IMR-90 (cell line): ENCODE data around the gene ZBED1. TPM values are rescaled to one million over a fixed set of nuclear protein-coding genes. Genes with fewer than 3 reads are reported as not detected.

Source experiments
- ATAC-seq: fragments of 200-7000 bp; cut with Tn5 transposase; 2 replicates; pipeline ENCODE4 v1.9.1; 2020; ENCODE audit warnings: low read depth, mild to moderate bottlenecking, moderate library complexity
- BruUV-seq: library from RNA; stranded (reverse); fragments of 400-500 nt; replicated peaks from 2 replicates; lab custom pipeline; 2021; lab: Mats Ljungman, UMichigan
- CTCF ChIA-PET: fragments of 300-600 bp; formaldehyde crosslinking; extraction: SDS; loops from one replicate; lab custom pipeline; 2021; ENCODE audit warnings: antibody characterized with exemption; lab: Yijun Ruan, JAX
- POLR2A ChIA-PET: fragments of 300-600 bp; sonication (Branson Sonifier 250); formaldehyde crosslinking; loops from one replicate; lab custom pipeline; 2022; ENCODE audit warnings: antibody characterized with exemption; ENCODE audit not compliant: unreplicated experiment; lab: Charles Lee
- DNase-seq: peaks from one replicate; pipeline ENCODE4 v3.0.0; 2013
- H2AFZ ChIP-seq: replicated peaks from 2 replicates; pipeline ENCODE3; 2013; ENCODE audit warnings: low read length, mild to moderate bottlenecking; ENCODE audit not compliant: poor library complexity
- H2AK5ac ChIP-seq: 2 replicates; pipeline ENCODE4 v1.6.1; 2013; ENCODE audit warnings: low read depth, low read length, inconsistent platforms
- H2AK9ac ChIP-seq: replicated peaks from 2 replicates; pipeline ENCODE3; 2013; ENCODE audit warnings: mild to moderate bottlenecking, low read depth, low read length, moderate library complexity; ENCODE audit not compliant: poor library complexity
- H2BK120ac ChIP-seq: 2 replicates; pipeline ENCODE4 v1.6.1; 2013; ENCODE audit warnings: low read depth, low read length, inconsistent platforms
- H2BK15ac ChIP-seq: 3 replicates; pipeline ENCODE4 v1.6.1; 2013; ENCODE audit warnings: low read depth, low read length, inconsistent platforms
- H2BK20ac ChIP-seq: 2 replicates; pipeline ENCODE4 v1.6.1; 2013; ENCODE audit warnings: low read depth, mild to moderate bottlenecking, inconsistent platforms, low read length, moderate library complexity
- H2BK5ac ChIP-seq: 2 replicates; pipeline ENCODE4 v1.6.1; 2013; ENCODE audit warnings: mild to moderate bottlenecking, low read depth, low read length, inconsistent platforms; ENCODE audit not compliant: poor library complexity, severe bottlenecking
- H3K14ac ChIP-seq: replicated peaks from 2 replicates; pipeline ENCODE4 v1.6.1; 2013; ENCODE audit warnings: low read depth, low read length, inconsistent platforms
- H3K18ac ChIP-seq: 2 replicates; pipeline ENCODE4 v1.6.1; 2013; ENCODE audit warnings: low read depth, low read length, control low read depth
- H3K23ac ChIP-seq: 2 replicates; pipeline ENCODE4 v1.6.1; 2013; ENCODE audit warnings: low read depth, low read length, inconsistent platforms
- H3K27ac ChIP-seq: 2 replicates; pipeline ENCODE4 v1.5.1; 2013; ENCODE audit warnings: mild to moderate bottlenecking, control low read depth, low read length; ENCODE audit not compliant: insufficient read depth
- H3K27me3 ChIP-seq: 2 replicates; pipeline ENCODE4 v1.6.1; 2013; ENCODE audit warnings: low read length; ENCODE audit not compliant: control insufficient read depth, insufficient read depth
- H3K36me3 ChIP-seq: 2 replicates; pipeline ENCODE4 v1.6.1; 2013; ENCODE audit warnings: low read length, mixed read lengths; ENCODE audit not compliant: control insufficient read depth, insufficient read depth
- H3K4ac ChIP-seq: 2 replicates; pipeline ENCODE4 v1.6.1; 2013; ENCODE audit warnings: low read depth, low read length, inconsistent platforms
- H3K4me1 ChIP-seq: 2 replicates; pipeline ENCODE4 v1.6.1; 2013; ENCODE audit warnings: low read length, mixed read lengths; ENCODE audit not compliant: control insufficient read depth, insufficient read depth
- H3K4me2 ChIP-seq: 2 replicates; pipeline ENCODE4 v1.6.1; 2013; ENCODE audit warnings: low read depth, mild to moderate bottlenecking, control low read depth, low read length, moderate library complexity
- H3K4me3 ChIP-seq: 2 replicates; pipeline ENCODE4 v1.5.1; 2013; ENCODE audit warnings: low read depth, mild to moderate bottlenecking, control low read depth, low read length, moderate library complexity; ENCODE audit not compliant: insufficient read depth
- H3K56ac ChIP-seq: 2 replicates; pipeline ENCODE4 v1.6.1; 2013; ENCODE audit warnings: low read length, inconsistent platforms; ENCODE audit not compliant: insufficient read depth; ENCODE audit errors: extremely low read depth
- H3K79me1 ChIP-seq, 2 experiments: 2 replicates each; pipeline ENCODE4 v1.6.1; 2013; ENCODE audit warnings: low read length in 2 of 2, inconsistent platforms in 1 of 2, low read depth in 1 of 2
- H3K9ac ChIP-seq: 2 replicates; pipeline ENCODE4 v1.6.1; 2013; ENCODE audit warnings: low read depth, low read length, control low read depth
- H3K9me1 ChIP-seq: 2 replicates; pipeline ENCODE4 v1.6.1; 2013; ENCODE audit warnings: low read length, inconsistent platforms; ENCODE audit not compliant: insufficient read depth
- H3K9me3 ChIP-seq: 2 replicates; pipeline ENCODE4 v1.6.1; 2013; ENCODE audit warnings: low read length; ENCODE audit not compliant: control insufficient read depth, insufficient read depth
- H4K20me1 ChIP-seq: 2 replicates; pipeline ENCODE4 v1.6.1; 2013; ENCODE audit warnings: low read length, inconsistent platforms; ENCODE audit not compliant: insufficient read depth
- H4K5ac ChIP-seq: 2 replicates; pipeline ENCODE4 v1.6.1; 2013; ENCODE audit warnings: mild to moderate bottlenecking, low read depth, low read length, control low read depth
- H4K8ac ChIP-seq, 2 experiments: 2 replicates each; pipeline ENCODE4 v1.6.1; 2013; ENCODE audit warnings: low read depth in 2 of 2, low read length in 2 of 2, control low read depth in 1 of 2, inconsistent platforms in 1 of 2
- H4K91ac ChIP-seq: 2 replicates; pipeline ENCODE4 v1.6.1; 2013; ENCODE audit warnings: low read depth, low read length, inconsistent platforms; ENCODE audit not compliant: insufficient read depth
- CEBPB ChIP-seq: IDR thresholded peaks from 2 replicates; pipeline ENCODE4 v1.6.1; 2012; ENCODE audit warnings: low read depth, low read length, improper control_type of control experiment
- FOS ChIP-seq: fragments of 150-350 bp; IDR thresholded peaks from 2 replicates; pipeline ENCODE4 v1.6.1; 2016; ENCODE audit warnings: low read depth, low read length
- MAFK ChIP-seq: IDR thresholded peaks from 2 replicates; pipeline ENCODE4 v1.6.1; 2012; ENCODE audit warnings: low read depth, low read length, improper control_type of control experiment
- MXI1 ChIP-seq: IDR thresholded peaks from 2 replicates; pipeline ENCODE4 v1.6.1; 2012; ENCODE audit warnings: low read depth, mild to moderate bottlenecking, low read length, moderate library complexity, borderline replicate concordance
- POLR2A ChIP-seq: IDR thresholded peaks from 2 replicates; pipeline ENCODE4 v1.6.1; 2012; ENCODE audit warnings: mild to moderate bottlenecking, low read depth, low read length
- RFX5 ChIP-seq: IDR thresholded peaks from 2 replicates; pipeline ENCODE4 v1.8.0; 2012; ENCODE audit warnings: low read depth, mild to moderate bottlenecking, low read length, moderate library complexity
- SMC3 ChIP-seq: fragments of 150-350 bp; IDR thresholded peaks from 2 replicates; pipeline ENCODE4 v1.6.1; 2016; ENCODE audit warnings: low read depth, mild to moderate bottlenecking, antibody characterized with exemption, low read length, moderate library complexity
- USF2 ChIP-seq: fragments of 150-350 bp; IDR thresholded peaks from 2 replicates; pipeline ENCODE4 v1.6.1; 2017; ENCODE audit warnings: mild to moderate bottlenecking, antibody characterized with exemption, low read length, low read depth
- WGBS, 2 experiments: methylation state at CpG; one replicate each; pipeline versions ENCODE4 v1.1.5 to v1.1.7; 2013; ENCODE audit warnings: missing lambda C conversion rate in 2 of 2; ENCODE audit not compliant: insufficient read length in 1 of 2; ENCODE audit errors: extremely low coverage in 2 of 2; 5-methylcytosine and 5-hydroxymethylcytosine counted together
- dilution Hi-C: fragments of 300-500 bp; cut with HindIII; formaldehyde crosslinking; loops from one replicate; pipeline ENCODE4 v1.14.3; 2018; ENCODE audit warnings: low sequenced_read_pairs; ENCODE audit not compliant: unreplicated experiment
- in situ Hi-C: fragments of 300-500 bp; cut with MboI; formaldehyde crosslinking; loops from 3 replicates; pipeline ENCODE4 v1.14.3; 2019; ENCODE audit warnings: low sequenced_read_pairs, inconsistent platforms, mixed read lengths
- intact Hi-C: fragments of 100-400 bp; cut with micrococcal nuclease; formaldehyde crosslinking; loops from 2 replicates; pipeline ENCODE4 v1.10.0; 2022
- polyA plus RNA-seq, 3 experiments: library from polyadenylated mRNA; depleted of rRNA; stranded (reverse); fragments of >200 nt; gene quantifications; 2 replicates each; pipeline ENCODE4 v1.2.3, GENCODE V29; 2012; ENCODE audit warnings: low replicate concordance in 1 of 3
- total RNA-seq: library from RNA; depleted of rRNA; stranded (reverse); fragments of >200 nt; gene quantifications from 2 replicates; pipeline ENCODE4 v1.2.3, GENCODE V29; 2012

The ZBED1 gene
- total and polyA plus RNA-seq, 2 of the 4 experiments (the other 2 are of a cell fraction): 13.1 to 21.5 TPM

GRCh38 chrX:2523911-2524310 is 23.1 kb upstream of the ZBED1 start:
- no peak overlapping the region for H4K91ac ChIP-seq
- no peaks in the 10 kb centered on the region for H3K79me1 ChIP-seq
- ChIA-PET CTCF (no interaction called here), POLR2A (no interaction called here)
- H2BK5ac ChIP-seq: no peak overlapping the region
- in situ Hi-C loops: no loop called here
- no peak overlapping the region for H2AFZ ChIP-seq
- peaks cover 1% of the 10 kb centered on the region; the same call in 1 of the 2 replicates for H3K27me3 ChIP-seq
- no peak overlapping the region for H2BK15ac ChIP-seq
- H3K23ac ChIP-seq: no peak overlapping the region
- dilution Hi-C loops: no loop called here
- no peak overlapping the region for H3K4me2 ChIP-seq
- no peak overlapping the region for H3K18ac ChIP-seq
- DNase-seq (no peak), ATAC-seq (no peak)
- H3K27ac ChIP-seq: no peak overlapping the region
- TF ChIP-seq SMC3: no peak
- TF ChIP-seq FOS: no peak
- no peak for TF ChIP-seq RFX5
- no peak for TF ChIP-seq POLR2A
- TF ChIP-seq MXI1: no peak
- no peak for TF ChIP-seq USF2
- no peak for TF ChIP-seq CEBPB
- TF ChIP-seq MAFK: no peak
- no peak overlapping the region for H3K4me3 ChIP-seq
- BruUV-seq: no TSS peak
- H3K4ac ChIP-seq: no peak overlapping the region
- no peaks in the 10 kb centered on the region for H3K4me1 ChIP-seq
- H3K36me3 ChIP-seq: no peaks in the 10 kb centered on the region
- H3K9ac ChIP-seq: no peak overlapping the region
- no CpG with 5 or more reads among the region's 6 CpGs for WGBS, 2 experiments
- H2AK5ac ChIP-seq: no peak overlapping the region
- no peak overlapping the region for H2BK20ac ChIP-seq
- no peak overlapping the region for H2AK9ac ChIP-seq
- H3K56ac ChIP-seq: no peak overlapping the region
- intact Hi-C loops: no loop called here
- H4K20me1 ChIP-seq: no peaks in the 10 kb centered on the region
- H3K9me1 ChIP-seq: no peaks in the 10 kb centered on the region
- no peak overlapping the region for H4K5ac ChIP-seq
- H3K14ac ChIP-seq: no peak overlapping the region
- no peaks in the 10 kb centered on the region; the same call in 1 of the 2 replicates for H3K9me3 ChIP-seq
- no peak overlapping the region for H2BK120ac ChIP-seq
- H4K8ac ChIP-seq: no peak overlapping the region
